ENCODE measurements around the gene HMMR. TPM values are rescaled to one million over a fixed set of nuclear protein-coding genes. Genes with fewer than 3 reads are reported as not detected.

The HMMR gene
- polyA plus RNA-seq, 1 donor (not counting 4 experiments of a cell fraction or from before 2014, with no cell fraction given) = 16.2 TPM

GRCh38 chr5:163502521-163502920 is 42.1 kb downstream of the HMMR start:
- Histone ChIP-seq H2AFZ (ENCODE audit: control insufficient read depth, low read length) (peak overlapping the region; percentile 88), H4K20me1 (ENCODE audit: control insufficient read depth, extremely low read depth, insufficient read depth, low read length) (peaks cover 2% of the 10 kb centered on the region), H3K9me1 (ENCODE audit: control insufficient read depth, extremely low read depth, insufficient read depth, low read length) (no peaks in the 10 kb centered on the region), H3K36me3 (ENCODE audit: control insufficient read depth in 2 of 2, extremely low read depth in 1 of 2, insufficient read depth in 2 of 2, low read length in 2 of 2) (no peaks in the 10 kb centered on the region), H3K4me3 (ENCODE audit: control insufficient read depth in 2 of 3, extremely low read depth in 1 of 3, insufficient read depth in 2 of 3, low read depth in 1 of 3, low read length in 3 of 3) (peak overlapping the region in 2 of 3 experiments; percentile 90 to 94), H3K27me3 (ENCODE audit: control insufficient read depth, extremely low read depth, insufficient read depth, low read length) (no peaks in the 10 kb centered on the region), H3K9ac (ENCODE audit: control insufficient read depth, extremely low read depth, insufficient read depth, low read length) (peak overlapping the region; percentile 89), H3K4me2 (ENCODE audit: control insufficient read depth, extremely low read depth, insufficient read depth, low read depth, low read length) (peak overlapping the region; percentile 99), H3K4me1 (ENCODE audit: control insufficient read depth, extremely low read depth, insufficient read depth, low read length) (peaks cover 21% of the 10 kb centered on the region), H3K9me3 (ENCODE audit: control insufficient read depth, low read depth, low read length) (no peaks in the 10 kb centered on the region), H3K27ac (ENCODE audit: control insufficient read depth, insufficient read depth, low read length) (peak overlapping the region; percentile 94), H3K79me2 (ENCODE audit: control insufficient read depth, insufficient read depth, low read length) (peaks cover 17% of the 10 kb centered on the region)
- DNase-seq (ENCODE audit: low read depth, low spot score) (no peak), FAIRE-seq (no peak)
- dilution Hi-C loops (cut with MboI; ENCODE audit: extremely low pct_ligation_motif_present, low sequenced_read_pairs) = no loop called here
- no peak for TF ChIP-seq EZH2 (IDR thresholded peaks at IDR 0.05; ENCODE audit: low read length)
- TF ChIP-seq, protein P1, sequence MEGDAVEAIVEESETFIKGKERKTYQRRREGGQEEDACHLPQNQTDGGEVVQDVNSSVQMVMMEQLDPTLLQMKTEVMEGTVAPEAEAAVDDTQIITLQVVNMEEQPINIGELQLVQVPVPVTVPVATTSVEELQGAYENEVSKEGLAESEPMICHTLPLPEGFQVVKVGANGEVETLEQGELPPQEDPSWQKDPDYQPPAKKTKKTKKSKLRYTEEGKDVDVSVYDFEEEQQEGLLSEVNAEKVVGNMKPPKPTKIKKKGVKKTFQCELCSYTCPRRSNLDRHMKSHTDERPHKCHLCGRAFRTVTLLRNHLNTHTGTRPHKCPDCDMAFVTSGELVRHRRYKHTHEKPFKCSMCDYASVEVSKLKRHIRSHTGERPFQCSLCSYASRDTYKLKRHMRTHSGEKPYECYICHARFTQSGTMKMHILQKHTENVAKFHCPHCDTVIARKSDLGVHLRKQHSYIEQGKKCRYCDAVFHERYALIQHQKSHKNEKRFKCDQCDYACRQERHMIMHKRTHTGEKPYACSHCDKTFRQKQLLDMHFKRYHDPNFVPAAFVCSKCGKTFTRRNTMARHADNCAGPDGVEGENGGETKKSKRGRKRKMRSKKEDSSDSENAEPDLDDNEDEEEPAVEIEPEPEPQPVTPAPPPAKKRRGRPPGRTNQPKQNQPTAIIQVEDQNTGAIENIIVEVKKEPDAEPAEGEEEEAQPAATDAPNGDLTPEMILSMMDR (optimal IDR thresholded peaks at IDR 0.05 in 1 of 3, IDR thresholded peaks at IDR 0.05 in 1 of 3, conservative IDR thresholded peaks at IDR 0.05 in 1 of 3; ENCODE audit: extremely low read depth in 1 of 3, insufficient read depth in 2 of 3, low read length in 3 of 3) = no peak

- dilution Hi-C loops (cut with MboI; ENCODE audit: extremely low pct_ligation_motif_present, low sequenced_read_pairs) = no loop called here
- Histone ChIP-seq H4K20me1 (ENCODE audit: control insufficient read depth, extremely low read depth, insufficient read depth, low read length) (peaks cover 2% of the 10 kb centered on the region), H3K4me2 (ENCODE audit: control insufficient read depth, extremely low read depth, insufficient read depth, low read depth, low read length) (peak overlapping the region; percentile 99), H3K4me1 (ENCODE audit: control insufficient read depth, extremely low read depth, insufficient read depth, low read length) (peaks cover 23% of the 10 kb centered on the region), H3K79me2 (ENCODE audit: control insufficient read depth, insufficient read depth, low read length) (peaks cover 26% of the 10 kb centered on the region), H3K27me3 (ENCODE audit: control insufficient read depth, extremely low read depth, insufficient read depth, low read length) (no peaks in the 10 kb centered on the region), H3K9ac (ENCODE audit: control insufficient read depth, extremely low read depth, insufficient read depth, low read length) (peak overlapping the region; percentile 89), H3K27ac (ENCODE audit: control insufficient read depth, insufficient read depth, low read length) (peak overlapping the region; percentile 94), H3K4me3 (ENCODE audit: control insufficient read depth in 2 of 3, extremely low read depth in 1 of 3, insufficient read depth in 2 of 3, low read depth in 1 of 3, low read length in 3 of 3) (peak overlapping the region; percentile 8 to 94 (median 90)), H2AFZ (ENCODE audit: control insufficient read depth, low read length) (peak overlapping the region; percentile 88), H3K36me3 (ENCODE audit: control insufficient read depth in 2 of 2, extremely low read depth in 1 of 2, insufficient read depth in 2 of 2, low read length in 2 of 2) (no peaks in the 10 kb centered on the region), H3K9me3 (ENCODE audit: control insufficient read depth, low read depth, low read length) (no peaks in the 10 kb centered on the region), H3K9me1 (ENCODE audit: control insufficient read depth, extremely low read depth, insufficient read depth, low read length) (no peaks in the 10 kb centered on the region)
- TF ChIP-seq, protein P1 (optimal IDR thresholded peaks at IDR 0.05 in 1 of 3, IDR thresholded peaks at IDR 0.05 in 1 of 3, conservative IDR thresholded peaks at IDR 0.05 in 1 of 3; ENCODE audit: extremely low read depth in 1 of 3, insufficient read depth in 2 of 3, low read length in 3 of 3) = peak; percentile 29 to 70 (median 60)
- no peak for TF ChIP-seq EZH2 (IDR thresholded peaks at IDR 0.05; ENCODE audit: low read length)
- DNase-seq (ENCODE audit: low read depth, low spot score) (peak; percentile 38), FAIRE-seq (peak; percentile 94)
These were observed 43.0 kb downstream of the HMMR start for GRCh38 chr5:163503106-163504078.
